SK-N-SH (cell line): ENCODE data around the gene TRUB2.

Experiments
- CTCF ChIP-seq: fragments of 200-600 bp; sonication (generic); IDR thresholded peaks from 2 replicates; pipeline ENCODE4 v1.6.1; 2017; ENCODE audit warnings: antibody characterized with exemption, mild to moderate bottlenecking, moderate library complexity
- FOXJ3 ChIP-seq: sonication (generic); formaldehyde crosslinking; IDR thresholded peaks from 2 replicates; pipeline ENCODE4 v1.5.1; 2020; ENCODE audit warnings: mild to moderate bottlenecking, missing genetic modification reagents
- FOXM1 ChIP-seq: IDR thresholded peaks from 2 replicates; pipeline ENCODE4 v1.4.0; 2012; ENCODE audit warnings: low read depth, mild to moderate bottlenecking
- JUND ChIP-seq: IDR thresholded peaks from 2 replicates; pipeline ENCODE4 v1.4.0; 2012
- POLR2AphosphoS5 ChIP-seq: IDR thresholded peaks from 2 replicates; pipeline ENCODE4 v1.6.1; 2012; ENCODE audit warnings: low read depth, low read length
- RCOR1 ChIP-seq: fragments of 150-350 bp; IDR thresholded peaks from 2 replicates; pipeline ENCODE4 v1.6.1; 2017; ENCODE audit warnings: antibody characterized with exemption, low read length
- RFX5 ChIP-seq: IDR thresholded peaks from 2 replicates; pipeline ENCODE4 v1.6.1; 2012; ENCODE audit warnings: mild to moderate bottlenecking, improper control_type of control experiment, low read length
- TCF12 ChIP-seq: IDR thresholded peaks from 2 replicates; pipeline ENCODE4 v1.4.0; 2012

GRCh38 chr9:128322404-128323211 is at the start of gene TRUB2, which contains the start of gene COQ4:
- peak; percentile 16 for TF ChIP-seq CTCF
- TF ChIP-seq FOXM1, result no peak
- TF ChIP-seq TCF12, result no peak; the same call in 1 of the 2 replicates
- TF ChIP-seq RFX5, result no peak
- no peak; the same call in none of the 2 replicates for TF ChIP-seq POLR2AphosphoS5
- no peak; the same call in 1 of the 2 replicates for TF ChIP-seq RCOR1
- no peak for TF ChIP-seq JUND
- TF ChIP-seq FOXJ3 (CRISPR knock-in tag), result no peak
